GM12878 (cell line): ENCODE data around the gene DNAH1.

Experiments used
- MXI1 ChIP-seq: fragments of 150-350 bp; IDR thresholded peaks from 2 replicates; pipeline ENCODE4 v1.6.1; 2011; ENCODE audit warnings: low read depth, mild to moderate bottlenecking, inconsistent platforms, low read length, improper control_type of control experiment
- TAF1 ChIP-seq: IDR thresholded peaks from 2 replicates; pipeline ENCODE4 v1.6.1; 2011; ENCODE audit warnings: mild to moderate bottlenecking, low read depth, low read length, borderline replicate concordance
- ZNF274 ChIP-seq: IDR thresholded peaks from one replicate; pipeline ENCODE4 v1.8.0; 2011; ENCODE audit not compliant: insufficient read length, insufficient read depth

DNA sequence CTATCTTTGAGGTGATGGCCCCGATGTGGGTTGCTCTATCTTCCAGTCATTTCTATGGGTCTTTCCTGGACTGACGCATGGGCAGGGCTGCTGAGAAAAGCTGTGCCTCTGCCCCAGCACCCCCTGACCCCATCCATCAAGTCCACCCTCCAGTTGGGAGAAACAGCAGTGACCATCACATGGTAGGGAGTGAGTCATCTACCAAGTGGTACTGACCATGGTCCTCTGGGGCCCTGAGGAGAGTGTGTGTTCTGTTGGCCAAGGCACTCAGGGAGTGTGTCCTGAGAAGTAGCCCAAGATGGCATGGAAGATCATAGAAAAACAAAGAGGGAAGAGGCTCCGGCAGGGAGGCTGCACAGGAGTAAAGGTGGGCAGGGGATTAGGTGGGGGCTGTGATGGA, 1.6 kb upstream of the DNAH1 start:
- TF ChIP-seq MXI1 (no peak), TAF1 (no peak), ZNF274 (no peak)
